HG02938 (cell line): ENCODE results near the gene SLC35F3.

Experiments
- ATAC-seq: cut with Tn5 transposase; IDR thresholded peaks from one replicate; pipeline ENCODE4 v1.9.1; 2021; ENCODE audit warnings: mild to moderate bottlenecking, moderate library complexity; ENCODE audit not compliant: unreplicated experiment

Gene SLC35F3

DNA sequence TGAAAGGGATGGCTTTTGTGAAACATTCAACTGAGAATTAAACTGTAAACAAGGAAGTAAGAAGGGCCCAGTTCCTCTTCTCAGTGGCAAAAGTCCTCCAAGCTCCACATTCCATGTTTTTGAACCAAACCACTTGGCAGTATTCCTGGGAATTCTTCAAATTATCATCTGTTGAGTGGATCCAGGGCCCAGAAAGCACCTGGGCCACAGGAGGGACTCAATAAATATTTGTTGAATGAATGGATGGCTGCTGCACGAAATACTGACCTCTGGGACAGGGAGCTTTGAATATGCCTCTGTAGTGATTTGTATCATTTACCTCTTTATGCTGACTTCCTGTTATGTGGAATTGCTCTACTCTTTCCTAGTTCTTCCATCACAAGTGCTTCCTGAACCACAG lies 4.7 kb downstream of the SLC35F3 start:
- ATAC-seq = no peak

DNA sequence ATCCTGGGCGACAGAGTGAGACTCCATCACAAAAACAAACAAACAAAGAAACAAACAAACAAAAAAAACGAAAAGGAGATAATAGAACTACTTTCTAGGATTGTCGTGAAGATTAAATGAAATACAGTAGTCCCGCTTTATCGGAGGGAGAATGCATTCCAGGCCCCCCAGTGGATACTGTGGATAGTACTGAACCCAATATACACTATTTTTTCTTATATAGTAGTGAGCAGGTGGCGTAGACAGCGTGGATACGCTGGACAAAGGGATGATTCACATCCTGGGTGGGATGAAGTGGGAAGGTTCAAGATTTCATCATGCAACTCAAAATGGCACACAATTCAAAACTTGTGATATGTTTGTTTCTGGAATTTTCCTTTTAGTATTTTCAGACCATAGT lies 8.0 kb downstream of the SLC35F3 start:
- ATAC-seq = no peak

DNA sequence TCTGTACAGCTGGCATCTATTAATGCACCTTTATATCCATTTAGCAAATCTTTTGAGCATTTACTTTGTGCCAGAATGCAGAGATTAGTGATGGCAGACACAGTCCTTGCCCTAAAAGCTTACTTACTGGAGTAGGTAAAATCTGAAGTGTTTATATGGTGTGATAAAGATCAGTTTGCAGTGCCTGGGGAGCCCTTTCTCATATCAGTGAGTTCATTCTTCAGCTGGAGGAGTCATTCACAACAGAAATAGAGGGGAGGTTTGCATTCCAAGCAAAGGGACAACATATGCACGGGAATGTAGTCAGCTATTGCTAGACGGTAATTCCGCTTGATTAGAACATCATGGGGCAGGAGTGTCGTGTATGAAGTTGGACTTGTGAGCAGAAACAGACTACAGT lies 8.4 kb downstream of the SLC35F3 start:
- no peak for ATAC-seq

DNA sequence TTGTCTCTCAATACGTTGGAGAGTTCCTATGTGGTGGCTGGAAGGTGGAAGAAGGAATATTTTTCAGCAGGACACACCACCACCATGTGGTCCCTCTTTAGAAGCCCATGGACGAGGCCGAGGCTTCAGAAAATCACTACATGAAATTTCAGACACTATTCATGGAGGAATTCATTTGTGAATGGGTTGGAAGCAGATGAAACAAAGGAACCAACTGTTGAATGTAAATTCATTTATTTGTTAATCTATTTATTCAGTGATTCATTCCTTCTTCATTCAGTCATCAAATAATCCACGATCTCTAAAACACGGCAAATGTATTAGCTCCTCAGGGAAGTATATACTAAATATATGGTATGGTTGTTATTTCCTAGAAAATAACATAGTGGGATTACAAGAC lies 12.2 kb downstream of the SLC35F3 start:
- no peak for ATAC-seq

DNA sequence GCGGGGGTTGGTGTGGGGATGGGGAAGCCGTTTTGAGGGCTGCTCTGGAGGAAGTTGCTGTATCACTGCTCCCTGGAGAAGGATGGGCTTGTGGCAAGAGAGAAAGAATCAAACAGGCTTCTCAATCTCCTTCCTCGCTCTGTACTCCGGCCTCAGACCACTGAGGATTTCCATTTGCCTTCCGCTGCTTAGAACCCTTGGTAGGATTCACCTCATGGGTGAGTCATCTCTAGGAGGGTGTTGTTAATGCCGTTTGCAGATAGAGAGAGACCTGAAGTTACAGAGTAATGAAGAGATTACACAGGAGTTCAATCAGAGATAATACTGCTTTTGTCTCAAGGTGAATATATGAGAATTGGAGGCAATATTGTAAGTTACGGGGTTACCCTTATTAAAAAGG lies 15.3 kb downstream of the SLC35F3 start:
- no peak for ATAC-seq

DNA sequence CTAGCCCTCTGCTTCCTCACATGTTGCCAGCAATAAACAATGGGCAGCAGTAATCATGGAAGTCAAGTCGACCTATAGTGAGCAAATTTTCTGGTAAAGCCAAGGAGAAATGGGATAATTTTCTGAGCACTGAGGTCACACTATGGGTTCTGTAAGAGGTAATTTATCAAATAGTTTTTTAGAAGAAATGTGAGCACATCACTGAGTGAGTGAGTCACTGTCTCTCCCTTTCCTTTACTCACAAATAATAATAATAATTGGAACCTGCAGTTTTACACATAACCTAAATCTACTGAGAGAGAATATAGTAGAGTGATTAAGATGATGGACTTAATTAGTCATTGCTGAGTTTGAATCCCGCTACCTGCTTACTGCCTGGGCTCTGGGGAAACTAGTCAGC lies 23.6 kb downstream of the SLC35F3 start:
- no peak for ATAC-seq

DNA sequence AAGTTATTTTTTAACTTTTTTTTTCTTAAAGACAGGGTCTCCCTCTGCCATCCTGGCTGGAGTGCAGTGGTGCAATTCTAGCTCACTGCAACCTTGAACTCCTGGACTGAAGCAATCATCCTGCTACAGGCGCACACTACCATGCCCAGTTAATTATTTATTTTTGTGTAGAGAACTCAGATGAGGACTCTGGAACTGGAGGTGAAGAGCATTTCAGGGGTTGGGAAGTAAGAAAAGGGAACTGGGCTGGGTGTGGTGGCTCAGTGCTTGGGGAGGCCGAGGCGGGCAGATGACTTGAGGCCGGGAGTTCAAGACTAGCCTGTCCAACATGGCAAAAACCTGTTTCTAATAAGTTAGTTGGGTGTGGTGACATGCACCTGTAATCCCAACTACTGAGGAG lies 28.9 kb downstream of the SLC35F3 start:
- ATAC-seq = no peak

DNA sequence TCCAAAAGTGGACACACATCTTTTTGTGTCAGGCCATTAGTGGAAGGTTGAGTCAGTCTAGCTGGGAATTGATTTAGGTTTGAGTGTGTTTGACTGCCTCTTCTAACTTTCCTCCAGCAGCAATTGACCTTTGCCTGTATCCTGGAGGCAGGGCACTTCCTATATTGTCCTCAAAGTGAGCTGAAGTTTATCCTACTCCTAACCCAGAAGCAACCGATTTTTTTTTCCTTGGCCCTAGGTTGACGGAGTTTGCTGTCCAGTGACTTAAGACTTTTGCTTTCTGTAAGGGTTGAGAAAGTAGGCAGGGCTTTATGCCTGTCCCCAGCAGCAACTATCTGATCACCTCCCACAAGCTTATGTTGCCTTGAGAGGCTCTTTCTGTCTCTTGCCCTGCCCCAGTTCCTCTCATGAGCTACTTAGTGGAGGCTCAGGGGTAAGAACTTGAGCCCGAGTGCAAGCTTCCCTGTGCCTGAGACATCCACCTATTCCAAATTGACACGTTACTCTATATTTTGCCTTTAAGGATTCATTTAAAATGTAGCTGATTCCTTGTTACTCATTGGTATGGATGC lies 30.9 kb downstream of the SLC35F3 start:
- ATAC-seq = no peak

DNA sequence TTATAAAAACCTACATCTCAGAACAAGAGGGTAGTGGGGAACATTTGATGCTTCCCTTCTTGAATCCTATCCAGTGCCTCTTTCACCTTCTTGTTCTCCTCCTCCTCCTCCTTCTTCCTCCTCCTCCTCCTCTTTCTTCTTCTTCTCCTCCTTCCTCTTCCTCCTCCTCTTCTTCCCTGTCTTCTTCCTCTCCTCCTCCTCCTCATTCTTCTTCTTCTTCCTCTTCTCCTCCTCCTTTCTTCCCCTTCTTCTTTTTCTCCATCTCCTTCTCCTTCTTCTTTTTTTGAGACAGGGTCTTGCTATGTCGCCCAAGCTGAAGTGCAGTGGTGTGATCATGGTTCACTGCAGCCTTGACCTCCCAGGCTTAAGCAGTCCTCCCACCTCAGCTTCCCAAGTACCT lies 31.9 kb downstream of the SLC35F3 start:
- no peak for ATAC-seq

DNA sequence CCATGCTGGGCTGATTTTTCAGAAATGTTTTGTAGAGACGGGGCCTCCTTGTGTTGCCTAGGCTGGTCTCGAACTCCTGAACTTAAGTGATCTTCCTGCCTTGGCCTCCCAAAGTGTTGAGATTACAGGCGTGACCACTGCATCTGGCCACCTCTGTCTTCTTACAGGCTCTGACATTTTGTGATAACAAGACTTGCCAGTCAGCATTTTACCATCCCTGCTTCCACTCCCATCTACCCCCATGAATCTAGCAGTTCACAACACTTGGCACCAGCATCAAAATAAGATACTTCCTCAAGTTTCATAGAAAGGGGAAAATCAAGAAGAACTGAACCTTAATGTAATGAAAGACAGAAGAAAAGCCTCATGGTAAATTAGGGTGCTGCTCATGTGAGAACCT lies 32.4 kb downstream of the SLC35F3 start:
- ATAC-seq = no peak

DNA sequence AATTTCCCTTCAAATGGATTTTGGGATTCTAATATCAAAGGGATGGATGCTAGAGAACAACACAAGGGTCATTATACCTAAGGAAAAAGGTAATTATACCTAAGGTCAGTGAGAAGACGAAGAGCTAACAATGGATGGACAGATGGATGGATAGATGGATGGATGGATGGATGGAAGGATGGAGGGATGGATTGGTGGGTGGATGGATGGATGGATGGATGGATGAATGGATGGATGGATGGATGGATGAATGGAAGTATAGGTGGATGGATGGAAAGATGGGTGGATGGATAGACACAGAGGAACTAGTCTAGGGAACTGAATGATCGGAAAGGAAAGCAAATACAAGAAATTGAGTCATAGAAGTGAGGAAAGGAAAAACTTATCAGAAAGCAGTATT lies 34.0 kb downstream of the SLC35F3 start:
- ATAC-seq = no peak

DNA sequence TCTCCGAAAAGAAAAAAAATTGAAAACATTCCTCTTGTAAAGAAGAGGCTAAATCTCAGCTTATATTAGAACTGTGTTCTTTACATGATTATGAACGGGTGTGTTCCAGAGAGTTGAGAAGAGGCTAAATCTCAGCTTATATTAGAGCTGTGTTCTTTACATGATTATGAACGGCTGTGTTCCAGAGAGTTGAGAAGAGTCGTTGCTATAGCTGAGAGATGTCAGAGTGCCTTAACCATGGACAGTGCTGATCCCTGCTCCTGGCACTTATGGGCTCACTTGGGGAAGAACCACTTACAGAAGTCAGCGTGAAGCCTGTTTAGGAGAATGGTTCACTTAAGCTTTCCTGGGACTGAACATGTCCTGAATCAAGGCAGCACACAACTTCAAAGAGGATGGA lies 35.0 kb downstream of the SLC35F3 start:
- no peak for ATAC-seq

DNA sequence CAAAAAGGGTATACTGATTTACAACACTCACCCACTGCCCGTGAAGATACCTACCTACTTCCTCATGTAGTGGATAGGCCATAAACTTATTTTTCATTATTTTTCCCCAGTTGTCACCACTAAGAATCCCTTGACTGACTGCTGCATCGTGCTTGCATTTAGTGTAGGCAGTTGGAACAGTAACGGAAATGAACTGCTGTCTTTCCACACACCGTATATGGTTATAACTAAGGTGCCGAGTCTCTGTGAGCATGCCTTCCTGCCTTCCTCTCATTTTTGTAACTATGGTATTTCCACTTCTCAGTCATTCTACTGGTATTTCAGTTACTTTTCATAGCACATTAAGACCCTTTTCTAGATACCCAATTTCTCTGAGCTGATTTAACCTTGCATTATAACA lies 36.4 kb downstream of the SLC35F3 start:
- ATAC-seq = no peak

DNA sequence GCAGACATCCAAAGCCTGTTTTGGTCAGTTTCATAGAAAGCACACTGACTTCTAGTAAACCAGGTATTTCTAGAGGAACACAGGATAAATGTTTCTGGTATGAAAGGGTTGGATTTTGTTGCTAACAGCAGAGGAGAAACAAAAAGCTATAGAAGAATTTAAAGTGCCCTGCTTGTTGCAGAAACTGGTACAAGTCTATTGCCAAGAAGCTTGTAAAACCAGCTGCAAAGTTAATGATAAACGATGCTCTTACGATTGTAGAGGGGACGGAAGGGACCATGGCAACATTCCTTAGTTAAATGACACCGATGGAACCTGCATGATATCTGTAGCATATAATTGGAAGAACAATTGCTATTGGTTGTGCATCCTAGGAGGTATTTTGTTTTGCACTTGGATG lies 40.1 kb downstream of the SLC35F3 start:
- no peak for ATAC-seq

DNA sequence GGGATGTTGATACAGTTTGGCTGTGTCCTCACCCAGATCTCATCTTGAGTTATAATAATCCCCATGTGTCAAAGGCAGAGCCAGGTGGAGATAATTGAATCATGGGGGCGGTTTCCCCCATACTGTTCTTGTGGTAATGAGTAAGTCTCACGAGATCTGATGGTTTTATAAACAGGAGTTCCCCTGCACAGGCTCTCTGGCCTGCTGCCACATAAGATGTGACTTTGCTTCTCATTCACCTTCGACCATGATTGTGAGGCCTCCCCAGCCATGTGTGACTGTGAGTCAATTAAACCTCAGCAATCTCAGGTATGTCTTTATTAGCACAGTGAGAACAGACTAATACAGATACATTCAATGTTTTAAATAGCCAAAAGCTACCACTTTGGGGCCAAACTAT lies 41.1 kb downstream of the SLC35F3 start:
- ATAC-seq = no peak

DNA sequence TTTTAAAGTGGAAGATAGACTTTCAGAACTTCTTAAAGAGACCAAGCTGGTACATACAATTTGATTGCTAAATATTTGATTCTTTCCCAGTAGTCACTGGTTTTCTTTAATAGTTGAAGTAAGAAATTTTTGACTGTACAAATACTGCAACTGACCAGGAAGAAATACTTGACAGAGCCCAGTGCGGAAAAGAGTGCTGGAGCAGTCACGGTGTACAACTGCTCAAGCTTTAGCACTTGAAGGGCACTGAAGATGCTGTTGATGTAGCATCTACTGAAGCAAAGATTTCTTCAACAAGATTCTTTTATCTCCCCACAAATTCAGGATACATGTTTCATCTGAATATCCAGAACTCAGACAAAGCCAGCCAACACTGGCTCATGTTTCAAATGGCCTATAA lies 41.5 kb downstream of the SLC35F3 start:
- ATAC-seq = no peak

DNA sequence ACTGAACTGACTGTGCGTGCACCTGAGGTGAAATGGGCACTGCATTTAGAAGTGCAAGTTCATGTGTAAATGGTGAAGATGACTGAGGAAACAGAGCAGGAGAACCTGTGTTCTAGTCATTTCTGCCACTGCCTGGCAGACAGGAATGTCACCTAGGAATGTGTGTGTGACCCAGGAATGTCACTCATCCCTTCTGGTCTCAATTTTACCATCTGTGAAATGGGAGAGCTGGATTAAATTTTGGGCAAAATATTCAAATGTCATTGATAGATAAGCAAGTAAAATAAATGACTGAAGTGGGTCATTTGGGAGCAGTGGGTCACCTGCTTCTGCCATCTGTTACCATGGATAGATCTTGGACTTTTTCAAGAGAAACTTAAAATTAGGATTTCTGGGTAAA lies 42.2 kb downstream of the SLC35F3 start:
- ATAC-seq = no peak

DNA sequence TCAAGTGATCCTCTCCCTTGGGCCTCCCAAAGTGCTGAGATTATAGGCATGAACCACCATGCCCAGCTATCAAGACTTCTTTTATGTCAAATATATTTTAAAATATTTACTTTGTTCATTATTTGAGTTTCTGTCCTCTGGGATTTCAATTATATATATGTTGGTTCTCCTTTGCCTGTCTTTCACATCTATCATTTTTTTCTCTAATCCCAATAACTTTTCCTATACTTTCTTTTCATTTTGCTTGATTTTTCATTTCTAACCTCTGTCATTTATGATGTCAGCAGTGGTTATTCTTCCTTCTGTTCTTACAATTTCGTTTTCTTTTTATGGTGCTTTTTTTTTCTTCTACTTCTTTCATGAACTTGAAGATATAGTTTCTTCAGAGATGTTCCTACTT lies 47.3 kb downstream of the SLC35F3 start:
- no peak for ATAC-seq

DNA sequence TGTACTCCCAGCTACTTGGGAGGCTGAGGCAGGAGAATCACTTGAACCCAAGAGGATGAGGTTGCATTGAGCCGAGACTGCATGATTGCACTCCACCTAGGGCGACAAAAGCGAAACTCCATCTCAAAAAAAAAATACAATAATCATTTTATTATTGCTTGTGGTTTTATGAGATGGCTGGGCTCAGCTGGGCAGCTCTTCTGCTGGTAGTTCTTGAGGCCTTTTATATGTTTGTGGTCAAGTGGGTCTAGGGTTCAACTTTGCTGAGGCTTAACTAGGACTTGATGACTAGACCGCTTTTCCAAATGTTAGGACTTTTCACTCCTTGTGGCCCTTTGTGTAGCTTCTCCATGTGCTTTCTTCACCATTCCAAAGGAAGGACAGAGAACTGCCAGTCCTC lies 53.2 kb downstream of the SLC35F3 start:
- ATAC-seq = no peak

DNA sequence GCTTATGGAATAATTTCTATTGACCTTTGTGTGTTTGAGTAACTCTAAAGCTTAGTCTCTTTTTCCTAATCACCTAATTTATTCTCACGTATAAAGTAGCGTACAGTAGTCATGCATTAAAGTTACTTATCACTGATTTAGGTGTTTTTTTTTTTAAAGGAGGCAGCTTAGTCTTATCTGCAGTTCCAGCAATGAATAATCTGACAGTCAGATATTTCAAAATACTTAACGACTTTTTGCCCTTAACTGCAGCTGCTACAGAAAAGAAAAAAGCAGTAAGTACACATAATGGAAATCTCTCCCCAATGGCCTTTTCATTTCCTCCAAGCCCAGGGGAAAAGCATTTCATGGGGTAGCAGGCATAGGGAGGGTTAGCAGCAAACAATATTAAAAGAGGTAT lies 54.6 kb downstream of the SLC35F3 start:
- no peak for ATAC-seq

DNA sequence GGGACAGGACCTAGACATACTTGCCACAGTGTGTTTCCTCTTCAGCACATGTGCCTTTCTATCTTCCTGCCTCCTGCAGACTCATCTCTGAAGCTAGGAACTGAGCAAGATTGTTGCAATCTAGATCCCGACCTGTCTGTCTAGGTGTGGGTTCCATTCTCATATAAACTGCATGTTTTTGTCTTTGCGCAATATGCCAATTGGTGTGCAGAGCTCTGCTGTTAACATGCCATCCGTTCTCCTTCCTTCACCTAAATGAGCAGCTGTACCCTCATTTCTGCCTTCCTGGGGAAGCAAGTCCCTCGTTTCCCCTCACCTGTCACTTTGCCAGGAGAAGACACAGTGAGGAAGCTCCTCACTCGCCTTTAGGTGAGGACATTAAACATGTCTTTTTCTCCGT lies 55.5 kb downstream of the SLC35F3 start:
- ATAC-seq = no peak

DNA sequence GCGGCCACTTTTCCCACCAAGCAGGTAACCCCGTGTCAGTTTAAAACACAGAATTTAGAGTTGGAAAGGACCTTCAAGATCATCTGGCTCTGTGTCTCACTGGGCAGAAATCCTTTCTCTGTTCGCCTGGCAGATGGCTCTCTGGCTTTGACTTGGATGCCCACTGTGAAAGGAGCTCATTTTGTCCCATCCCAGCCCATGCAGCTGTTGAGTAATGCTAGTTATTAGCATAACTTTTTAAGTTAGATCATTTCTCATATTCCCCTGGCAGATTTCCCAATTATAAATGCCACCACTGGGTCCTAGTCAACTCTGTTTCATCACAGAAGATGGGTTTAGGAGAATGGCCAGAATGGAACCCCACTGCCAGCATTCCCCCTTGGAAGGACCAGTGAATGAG lies 55.9 kb downstream of the SLC35F3 start:
- ATAC-seq = no peak

DNA sequence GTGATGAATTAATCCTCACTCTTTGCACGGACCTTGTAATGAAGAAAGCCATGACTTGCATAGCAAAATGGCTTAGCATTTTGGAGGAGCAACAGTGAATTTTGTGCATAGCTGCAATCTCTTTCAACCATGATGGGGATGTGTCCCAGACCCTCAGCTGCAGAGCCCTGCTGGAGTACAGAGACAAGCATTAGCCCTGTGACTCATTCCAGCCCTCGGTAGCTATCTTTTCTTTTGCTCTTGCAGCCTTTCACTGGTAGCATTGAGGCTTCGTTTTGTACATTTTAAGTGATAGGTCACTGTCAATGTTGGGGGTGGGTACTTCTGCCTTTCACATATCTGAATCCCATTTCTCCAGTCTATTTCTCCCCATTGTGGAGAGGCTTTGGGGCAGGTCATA lies 58.4 kb downstream of the SLC35F3 start:
- no peak for ATAC-seq

DNA sequence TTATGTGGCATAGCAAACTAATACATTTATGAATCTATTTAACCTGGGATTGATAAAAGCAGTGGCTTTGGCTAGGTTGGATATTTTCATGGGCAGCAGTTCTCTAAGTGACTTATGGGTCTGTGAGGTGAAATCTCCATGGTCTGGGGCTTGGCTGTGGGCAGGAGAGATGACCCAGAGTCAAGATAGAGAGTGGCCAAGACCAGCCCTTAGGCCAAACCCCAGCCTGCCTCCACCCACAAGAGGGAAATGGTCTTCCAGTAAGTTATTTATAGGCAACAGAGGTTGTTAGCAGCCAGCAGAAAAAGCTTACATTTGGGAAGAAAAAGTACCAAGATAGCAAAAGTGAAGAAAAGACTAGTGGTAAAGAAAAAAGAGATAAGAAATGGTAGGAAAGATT lies 61.4 kb downstream of the SLC35F3 start:
- no peak for ATAC-seq
